Activated B cell treated with CpG ODN at 0.5 μM for 24 hours (primary cell): ENCODE data around the gene DRG1. TPM values are rescaled to one million over a fixed set of nuclear protein-coding genes. Genes with fewer than 3 reads are reported as not detected.
"Not testable (repeated sequence)": the region's sequence is repeated elsewhere in the genome, so short reads cannot be mapped to it uniquely, and the experiment has no call there.

ENCODE experiments used
- ATAC-seq: fragments of 200-7000 bp; cut with Tn5 transposase; one replicate; pipeline ENCODE4 v1.10.0; 2021; ENCODE audit warnings: low read depth, mild to moderate bottlenecking, moderate library complexity
- CTCF ChIA-PET: fragments of 350-600 bp; sonication (Branson Sonifier 250); formaldehyde crosslinking; loops from one replicate; lab custom pipeline; 2021; ENCODE audit warnings: antibody characterized with exemption; lab: Charles Lee
- POLR2A ChIA-PET: fragments of 350-600 bp; sonication (Branson Sonifier 250); formaldehyde crosslinking; loops from one replicate; lab custom pipeline; 2021; ENCODE audit warnings: antibody characterized with exemption; lab: Charles Lee
- DNase-seq: peaks from one replicate; pipeline ENCODE4 v3.0.0; 2022
- H3K27ac Mint-ChIP-seq: one replicate; pipeline ENCODE4 v1.8.0; 2020; ENCODE audit warnings: mixed read lengths
- H3K27me3 Mint-ChIP-seq: one replicate; pipeline ENCODE4 v1.8.0; 2021; ENCODE audit warnings: mixed read lengths
- H3K36me3 Mint-ChIP-seq: one replicate; pipeline ENCODE4 v1.8.0; 2021; ENCODE audit warnings: low read depth, mixed read lengths
- H3K4me1 Mint-ChIP-seq: one replicate; pipeline ENCODE4 v1.8.0; 2021; ENCODE audit warnings: mixed read lengths
- H3K4me3 Mint-ChIP-seq: one replicate; pipeline ENCODE4 v1.8.0; 2020; ENCODE audit warnings: mild to moderate bottlenecking, mixed read lengths
- H3K9me3 Mint-ChIP-seq: one replicate; pipeline ENCODE4 v1.8.0; 2020; ENCODE audit warnings: mixed read lengths
- CTCF ChIP-seq: fragments of 200-600 bp; IDR thresholded peaks from one replicate; pipeline ENCODE4 v1.8.0; 2022; ENCODE audit warnings: antibody characterized with exemption, mild to moderate bottlenecking
- intact Hi-C: fragments of 100-400 bp; cut with micrococcal nuclease; formaldehyde crosslinking; loops from one replicate; pipeline ENCODE4 v1.15.1; 2024
- total RNA-seq: library from RNA; stranded (reverse); gene quantifications from 2 replicates; pipeline ENCODE4 v1.2.3, GENCODE V29; 2022

Gene DRG1
- total RNA-seq, 1 donor from 2014 or later = 68.5 TPM

GRCh38 chr22:31481129-31481528 is 81.7 kb downstream of the DRG1 start:
- no peak for TF ChIP-seq CTCF
- Mint-ChIP-seq H3K27me3 (no peaks in the 10 kb centered on the region), H3K4me3 (no peak overlapping the region), H3K9me3 (no peaks in the 10 kb centered on the region), H3K4me1 (peaks cover 30% of the 10 kb centered on the region), H3K27ac (no peak overlapping the region), H3K36me3 (peaks cover 70% of the 10 kb centered on the region)
- POLR2A ChIA-PET = interaction anchor here (1.0 kb wide), 1 partner anchor 30 kb away, joined by 4 read pairs; no protein-coding TSS in a partner anchor
- CTCF ChIA-PET = no interaction called here
- no peak for DNase-seq
- no peak for ATAC-seq
- intact Hi-C loops = no loop called here

- H3K27me3 Mint-ChIP-seq, H3K4me3 Mint-ChIP-seq, intact Hi-C loops, ATAC-seq, H3K9me3 Mint-ChIP-seq, CTCF ChIA-PET, H3K27ac Mint-ChIP-seq, DNase-seq: not testable (repeated sequence)
- POLR2A ChIA-PET = interaction anchor here (0.6 kb wide), 1 partner anchor 164 kb away, joined by 4 read pairs; no protein-coding TSS in a partner anchor
- Mint-ChIP-seq H3K4me1 (peaks cover 21% of the 10 kb centered on the region), H3K36me3 (peaks cover 76% of the 10 kb centered on the region)
Measured at GRCh38 chr22:31482470-31482869, 83.1 kb downstream of the DRG1 start.

Other genes starting within 250 kb of the DRG1 start
- 19.0 and 20.7 TPM in 2 replicates for gene RNF185, start 239.4 kb upstream of the DRG1 start, total RNA-seq
- gene LIMK2, start 187.3 kb upstream of the DRG1 start, total RNA-seq = 15.3 and 17.7 TPM in 2 replicates
- gene PIK3IP1, start 107.1 kb upstream of the DRG1 start, total RNA-seq = 20.3 and 21.0 TPM in 2 replicates
- 35.4 and 37.4 TPM in 2 replicates for gene PATZ1, start 53.3 kb upstream of the DRG1 start, total RNA-seq
- gene EIF4ENIF1, start 90.2 kb downstream of the DRG1 start, total RNA-seq = 46.4 and 53.6 TPM in 2 replicates
- 110 and 126 TPM in 2 replicates for gene SFI1, start 96.9 kb downstream of the DRG1 start, total RNA-seq